HepG2 (cell line): ENCODE data around the gene RPS25.
"Not testable (repeated sequence)": the region's sequence is repeated elsewhere in the genome, so short reads cannot be mapped to it uniquely, and the experiment has no call there.

Experiments
- CTCF ChIP-seq: sonication (generic); formaldehyde crosslinking; IDR thresholded peaks from 2 replicates; pipeline ENCODE4 v1.5.0; 2020; ENCODE audit warnings: mild to moderate bottlenecking, missing genetic modification reagents, moderate library complexity
- HINFP ChIP-seq: sonication (generic); formaldehyde crosslinking; IDR thresholded peaks from 2 replicates; pipeline ENCODE4 v1.4.0; 2020; ENCODE audit warnings: low read depth, mild to moderate bottlenecking, missing genetic modification reagents
- HNF4G ChIP-seq, 2 experiments: sonication (generic) in 1 of 2; formaldehyde crosslinking in 1 of 2; IDR thresholded peaks; 2 replicates each; pipeline versions ENCODE4 v1.4.0 to v1.6.1; 2011 to 2020; ENCODE audit warnings: borderline replicate concordance in 2 of 2, low read depth in 2 of 2, mild to moderate bottlenecking in 2 of 2, low read length in 1 of 2, missing genetic modification reagents in 1 of 2, moderate library complexity in 1 of 2
- KDM6A ChIP-seq: IDR thresholded peaks from 2 replicates; pipeline ENCODE4 v1.6.1; 2016; ENCODE audit warnings: low read depth
- MAX ChIP-seq: IDR thresholded peaks from 2 replicates; pipeline ENCODE4 v1.6.1; 2012; ENCODE audit warnings: inconsistent platforms
- NBN ChIP-seq: fragments of 450-650 bp; conservative IDR thresholded peaks from 2 replicates; pipeline ENCODE4 v1.6.1; 2017
- NR2F2 ChIP-seq: IDR thresholded peaks from 2 replicates; pipeline ENCODE4 v1.6.1; 2012; ENCODE audit warnings: low read depth, inconsistent platforms, borderline replicate concordance
- PCBP2 ChIP-seq: fragments of 200-400 bp; formaldehyde crosslinking; optimal IDR thresholded peaks from 2 replicates; pipeline ENCODE3; 2018; ENCODE audit warnings: low read length, low read depth; ENCODE audit not compliant: poor library complexity, severe bottlenecking
- SRF ChIP-seq: IDR thresholded peaks from 2 replicates; pipeline ENCODE4 v1.6.1; 2011; ENCODE audit warnings: mild to moderate bottlenecking, low read depth, low read length, moderate library complexity
- TRIM24 ChIP-seq: sonication (generic); formaldehyde crosslinking; IDR thresholded peaks from 2 replicates; pipeline ENCODE4 v1.8.0; 2022; ENCODE audit warnings: mild to moderate bottlenecking, missing genetic modification reagents
- ZBTB42 ChIP-seq: sonication (generic); formaldehyde crosslinking; IDR thresholded peaks from 2 replicates; pipeline ENCODE4 v1.5.0; 2020; ENCODE audit warnings: mild to moderate bottlenecking, missing genetic modification reagents
- ZNF839 ChIP-seq: sonication (generic); formaldehyde crosslinking; IDR thresholded peaks from 2 replicates; pipeline ENCODE4 v1.4.0; 2020; ENCODE audit warnings: missing genetic modification reagents, mild to moderate bottlenecking, borderline replicate concordance

- not testable (repeated sequence) for TF ChIP-seq PCBP2; KDM6A (CRISPR knock-in tag); MAX; HINFP (CRISPR knock-in tag); ZBTB42; TRIM24 (CRISPR knock-in tag); SRF; NR2F2; CTCF (CRISPR knock-in tag); HNF4G (IDR thresholded peaks at IDR 0.05; ENCODE audit: borderline replicate concordance, low read depth, low read length); HNF4G (CRISPR knock-in tag; IDR thresholded peaks at IDR 0.05; ENCODE audit: borderline replicate concordance, low read depth); NBN; ZNF839 (CRISPR knock-in tag)
Measured at GRCh38 chr11:119017377-119017776, 766 bp downstream of the RPS25 start.
